Measurements from ENCODE around the gene RIMS3.
"Not testable (repeated sequence)": the region's sequence is repeated elsewhere in the genome, so short reads cannot be mapped to it uniquely, and the experiment has no call there.

DNA sequence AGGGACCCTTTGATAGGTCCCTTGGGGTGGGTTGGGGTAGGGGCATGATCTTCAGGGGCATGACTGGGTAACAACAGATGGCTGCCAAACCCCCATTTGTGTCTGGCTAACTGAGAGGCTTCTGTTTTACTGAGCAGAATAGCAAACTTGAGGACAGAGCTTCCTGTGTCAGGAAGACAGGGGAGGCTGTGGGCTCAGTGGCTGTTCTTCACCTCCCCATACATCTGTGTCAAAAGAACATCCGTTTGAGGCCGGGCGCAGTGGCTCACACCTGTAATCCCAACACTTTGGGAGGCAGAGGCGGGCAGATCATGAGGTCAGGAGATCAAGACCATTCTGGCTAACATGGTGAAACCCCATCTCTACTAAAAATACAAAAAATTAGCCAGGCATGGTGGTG, 35.9 kb downstream of the RIMS3 start:
- TF ChIP-seq, protein P1, sequence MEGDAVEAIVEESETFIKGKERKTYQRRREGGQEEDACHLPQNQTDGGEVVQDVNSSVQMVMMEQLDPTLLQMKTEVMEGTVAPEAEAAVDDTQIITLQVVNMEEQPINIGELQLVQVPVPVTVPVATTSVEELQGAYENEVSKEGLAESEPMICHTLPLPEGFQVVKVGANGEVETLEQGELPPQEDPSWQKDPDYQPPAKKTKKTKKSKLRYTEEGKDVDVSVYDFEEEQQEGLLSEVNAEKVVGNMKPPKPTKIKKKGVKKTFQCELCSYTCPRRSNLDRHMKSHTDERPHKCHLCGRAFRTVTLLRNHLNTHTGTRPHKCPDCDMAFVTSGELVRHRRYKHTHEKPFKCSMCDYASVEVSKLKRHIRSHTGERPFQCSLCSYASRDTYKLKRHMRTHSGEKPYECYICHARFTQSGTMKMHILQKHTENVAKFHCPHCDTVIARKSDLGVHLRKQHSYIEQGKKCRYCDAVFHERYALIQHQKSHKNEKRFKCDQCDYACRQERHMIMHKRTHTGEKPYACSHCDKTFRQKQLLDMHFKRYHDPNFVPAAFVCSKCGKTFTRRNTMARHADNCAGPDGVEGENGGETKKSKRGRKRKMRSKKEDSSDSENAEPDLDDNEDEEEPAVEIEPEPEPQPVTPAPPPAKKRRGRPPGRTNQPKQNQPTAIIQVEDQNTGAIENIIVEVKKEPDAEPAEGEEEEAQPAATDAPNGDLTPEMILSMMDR (IDR thresholded peaks at IDR 0.05), result not testable (repeated sequence)
- not testable (repeated sequence) for TF ChIP-seq EZH2phosphoT487 (IDR thresholded peaks at IDR 0.05)
